ENCODE measurements around the gene ADAM23. TPM values are rescaled to one million over a fixed set of nuclear protein-coding genes. Genes with fewer than 3 reads are reported as not detected.

Gene ADAM23
- total and polyA plus RNA-seq, 3 experiments from 2014 or later: 0.55 to 0.98 TPM; not detected in 1

DNA sequence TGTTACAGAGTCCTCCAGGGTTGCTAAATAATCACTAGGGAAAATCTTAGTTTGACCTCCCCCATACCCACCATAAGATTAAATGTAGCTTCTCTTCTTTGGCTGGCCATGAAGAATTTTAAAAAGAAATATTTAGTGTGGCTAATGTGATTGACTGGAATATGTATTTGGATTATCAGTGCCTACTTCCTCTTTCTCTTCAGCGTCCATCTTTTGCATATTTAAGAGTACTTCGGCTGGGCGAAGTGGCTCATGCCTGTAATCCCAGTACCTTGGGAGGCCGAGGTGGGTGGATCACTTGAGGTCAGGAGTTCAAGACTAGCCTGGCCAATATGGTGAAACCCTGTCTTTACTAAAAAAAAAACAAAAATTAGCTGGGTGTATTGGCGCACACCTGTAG is 28.8 kb downstream of the ADAM23 start:
- DNase-seq: no peak
- no peak overlapping the region for H3K4me3 ChIP-seq (ENCODE audit: low read length)
- no peaks in the 10 kb centered on the region for H3K4me1 ChIP-seq (ENCODE audit: insufficient read depth, low read length)
- ChIA-PET CTCF (no interaction called here), POLR2A (no interaction called here)
- H3K9me3 ChIP-seq (ENCODE audit: low read length): no peaks in the 10 kb centered on the region
- no peak overlapping the region for H3K4me3 Mint-ChIP-seq
- no peaks in the 10 kb centered on the region for H3K4me1 Mint-ChIP-seq
- H3K36me3 ChIP-seq (ENCODE audit: insufficient read depth, low read length): no peaks in the 10 kb centered on the region
- no peak overlapping the region for H3K27ac ChIP-seq (ENCODE audit: low read depth, low read length)
- H3K9me3 Mint-ChIP-seq: peaks cover 0 to 10% (median 8%) of the 10 kb centered on the region in 5 donors
- H3K27me3 ChIP-seq (ENCODE audit: insufficient read depth, low read length, poor library complexity, severe bottlenecking): no peaks in the 10 kb centered on the region
- peaks cover 1 to 6% of the 10 kb centered on the region in 2 donors for H3K27me3 Mint-ChIP-seq
- H3K36me3 Mint-ChIP-seq: peaks cover 0 to 7% (median 0%) of the 10 kb centered on the region in 3 donors
- H3K27ac Mint-ChIP-seq: no peak overlapping the region

DNA sequence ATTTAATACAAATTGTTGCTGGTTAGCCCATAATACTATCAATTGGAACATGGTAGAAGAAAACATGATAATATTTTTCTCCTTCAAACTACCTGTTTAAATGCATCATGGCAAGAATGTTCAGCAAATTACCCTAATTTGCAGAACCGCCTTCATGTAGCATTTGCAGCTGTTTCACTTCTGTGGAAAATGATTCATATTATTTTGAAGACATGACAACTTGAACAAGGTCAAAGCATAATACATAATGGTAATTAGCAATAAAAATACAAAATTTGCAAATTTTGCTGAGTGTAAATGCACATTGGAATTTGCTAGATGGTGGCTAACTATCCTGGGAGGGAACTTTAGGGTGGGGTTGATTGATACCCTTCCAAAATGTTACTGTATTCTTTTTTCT is 30.8 kb downstream of the ADAM23 start:
- POLR2A ChIA-PET: no interaction called here
- Mint-ChIP-seq H3K27ac (no peak overlapping the region), H3K4me1 (no peaks in the 10 kb centered on the region), H3K36me3 (no peaks in the 10 kb centered on the region), H3K9me3 (peaks cover 0 to 3% (median 3%) of the 10 kb centered on the region in 5 donors), H3K27me3 (peaks cover 1 to 3% of the 10 kb centered on the region in 2 donors), H3K4me3 (no peak overlapping the region)
- no peaks in the 10 kb centered on the region for H3K36me3 ChIP-seq (ENCODE audit: insufficient read depth, low read length)
- no peak for DNase-seq
- no peaks in the 10 kb centered on the region for H3K4me1 ChIP-seq (ENCODE audit: insufficient read depth, low read length)
- H3K27ac ChIP-seq (ENCODE audit: low read depth, low read length): no peak overlapping the region
- no peaks in the 10 kb centered on the region for H3K27me3 ChIP-seq (ENCODE audit: insufficient read depth, low read length, poor library complexity, severe bottlenecking)
- no peaks in the 10 kb centered on the region for H3K9me3 ChIP-seq (ENCODE audit: low read length)
- CTCF ChIA-PET: no interaction called here
- no peak overlapping the region for H3K4me3 ChIP-seq (ENCODE audit: low read length)

DNA sequence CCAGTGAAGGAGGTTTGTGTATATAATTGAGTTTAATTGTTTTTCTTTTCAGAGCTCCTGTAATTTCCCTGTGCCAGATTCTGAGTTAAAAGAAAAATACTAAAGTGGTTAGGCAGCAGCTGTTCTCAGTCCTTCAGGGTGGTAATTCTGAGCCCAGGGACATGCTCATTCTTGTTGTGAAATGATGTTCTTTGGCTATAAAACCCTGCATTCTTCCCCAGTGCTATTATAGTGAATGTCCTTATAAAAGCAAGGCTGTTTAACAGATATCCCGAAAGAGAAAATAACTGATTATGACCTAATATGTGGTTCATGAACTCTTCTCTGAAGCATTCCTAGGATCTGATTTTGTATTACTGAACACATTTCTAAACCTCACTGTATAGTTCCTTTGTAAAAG is 34.0 kb downstream of the ADAM23 start:
- CTCF ChIA-PET: no interaction called here
- no peaks in the 10 kb centered on the region for H3K4me1 ChIP-seq (ENCODE audit: insufficient read depth, low read length)

DNA sequence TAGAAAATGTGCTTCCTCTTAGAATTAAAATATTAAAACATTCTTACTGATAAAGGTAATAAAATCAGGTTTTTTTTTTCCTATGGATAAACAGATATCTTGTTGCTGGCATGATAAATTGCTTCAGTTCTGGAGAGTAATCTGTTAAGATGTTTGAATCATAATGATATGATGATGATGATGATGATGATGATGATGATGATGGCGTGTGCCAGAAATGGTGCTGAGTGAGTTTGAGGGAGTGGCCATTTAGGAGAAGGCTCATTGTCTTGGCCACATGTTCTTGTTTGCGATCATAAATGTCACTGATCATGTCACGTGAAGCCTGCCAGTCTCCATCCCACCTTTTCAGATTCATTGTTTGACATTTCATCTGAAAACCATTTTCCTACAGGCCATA is 35.0 kb downstream of the ADAM23 start:
- no peaks in the 10 kb centered on the region for H3K27me3 ChIP-seq (ENCODE audit: insufficient read depth, low read length, poor library complexity, severe bottlenecking)
- Mint-ChIP-seq H3K4me1 (no peaks in the 10 kb centered on the region), H3K27ac (no peak overlapping the region), H3K36me3 (no peaks in the 10 kb centered on the region), H3K9me3 (peaks cover 0 to 2% (median 0%) of the 10 kb centered on the region in 5 donors), H3K27me3 (peaks cover 3 to 12% of the 10 kb centered on the region in 2 donors), H3K4me3 (no peak overlapping the region)
- no peak for DNase-seq
- no peaks in the 10 kb centered on the region for H3K4me1 ChIP-seq (ENCODE audit: insufficient read depth, low read length)
- POLR2A ChIA-PET: no interaction called here
- H3K36me3 ChIP-seq (ENCODE audit: insufficient read depth, low read length): no peaks in the 10 kb centered on the region
- no peaks in the 10 kb centered on the region for H3K9me3 ChIP-seq (ENCODE audit: low read length)
- no peak overlapping the region for H3K27ac ChIP-seq (ENCODE audit: low read depth, low read length)
- CTCF ChIA-PET: interaction anchor here (1.4 kb wide), 1 partner anchor 10 kb away, joined by 5 read pairs; no protein-coding TSS in a partner anchor
- H3K4me3 ChIP-seq (ENCODE audit: low read length): no peak overlapping the region

More for the DNA sequence above, 34.0 kb downstream of the ADAM23 start:
- POLR2A ChIA-PET: no interaction called here
- Histone ChIP-seq H3K4me3 (ENCODE audit: low read length) (no peak overlapping the region), H3K27me3 (ENCODE audit: insufficient read depth, low read length, poor library complexity, severe bottlenecking) (no peaks in the 10 kb centered on the region), H3K9me3 (ENCODE audit: low read length) (no peaks in the 10 kb centered on the region), H3K36me3 (ENCODE audit: insufficient read depth, low read length) (no peaks in the 10 kb centered on the region), H3K27ac (ENCODE audit: low read depth, low read length) (no peak overlapping the region)
- peaks cover 3 to 12% of the 10 kb centered on the region in 2 donors for H3K27me3 Mint-ChIP-seq
- no peaks in the 10 kb centered on the region for H3K4me1 Mint-ChIP-seq
- no peaks in the 10 kb centered on the region for H3K36me3 Mint-ChIP-seq
- H3K4me3 Mint-ChIP-seq: no peak overlapping the region
- H3K27ac Mint-ChIP-seq: no peak overlapping the region
- DNase-seq: no peak
- peaks cover 0 to 2% (median 0%) of the 10 kb centered on the region in 5 donors for H3K9me3 Mint-ChIP-seq

DNA sequence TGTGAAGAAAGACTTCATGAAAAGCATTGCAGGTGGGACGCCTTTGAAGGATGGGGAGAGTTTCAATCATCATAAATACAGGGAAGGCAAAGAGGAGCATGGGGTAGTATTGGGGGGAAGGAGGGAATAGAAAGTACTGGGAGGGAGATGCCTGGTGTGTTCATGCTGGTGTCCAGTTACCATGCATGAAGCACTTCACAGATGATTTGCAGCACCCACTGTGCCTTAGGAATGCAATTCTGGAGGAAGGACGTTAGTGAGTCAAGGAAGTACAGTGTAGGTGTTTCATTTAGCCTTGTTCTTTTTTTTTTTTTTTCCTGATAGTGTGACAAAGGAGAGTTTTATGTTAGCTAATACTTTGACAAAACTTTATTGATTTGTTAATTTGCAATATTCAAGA is 36.8 kb downstream of the ADAM23 start:
- Mint-ChIP-seq H3K9me3 (peaks cover 0 to 4% (median 0%) of the 10 kb centered on the region in 5 donors), H3K27ac (no peak overlapping the region), H3K27me3 (peaks cover 3 to 12% of the 10 kb centered on the region in 2 donors), H3K4me3 (no peak overlapping the region), H3K36me3 (no peaks in the 10 kb centered on the region), H3K4me1 (no peaks in the 10 kb centered on the region)
- Histone ChIP-seq H3K36me3 (ENCODE audit: insufficient read depth, low read length) (no peaks in the 10 kb centered on the region), H3K4me3 (ENCODE audit: low read length) (no peak overlapping the region), H3K27me3 (ENCODE audit: insufficient read depth, low read length, poor library complexity, severe bottlenecking) (no peaks in the 10 kb centered on the region), H3K9me3 (ENCODE audit: low read length) (no peaks in the 10 kb centered on the region), H3K27ac (ENCODE audit: low read depth, low read length) (no peak overlapping the region), H3K4me1 (ENCODE audit: insufficient read depth, low read length) (no peaks in the 10 kb centered on the region)
- POLR2A ChIA-PET: no interaction called here
- CTCF ChIA-PET: no interaction called here
- DNase-seq: no peak

DNA sequence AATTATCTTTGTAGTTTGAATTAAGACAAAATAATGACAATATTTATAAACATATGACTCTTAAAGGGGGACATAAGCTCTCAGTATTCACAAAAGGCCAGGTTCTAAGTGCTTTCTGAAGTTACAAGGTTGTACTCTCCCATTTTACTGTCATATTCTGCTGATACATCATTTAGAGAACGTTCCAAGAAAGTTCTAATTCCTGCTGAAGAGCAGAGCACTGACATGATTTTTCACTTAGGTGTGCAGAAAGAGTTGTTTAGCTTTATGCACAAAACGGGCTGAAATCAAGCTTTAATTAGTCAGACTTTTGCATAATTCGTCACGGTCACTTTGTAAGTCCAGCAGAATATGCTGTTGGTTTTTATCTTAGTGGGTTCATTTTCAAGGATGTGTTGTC is 37.3 kb downstream of the ADAM23 start:
- H3K36me3 Mint-ChIP-seq: no peaks in the 10 kb centered on the region
- no peaks in the 10 kb centered on the region for H3K9me3 ChIP-seq (ENCODE audit: low read length)
- no peak for DNase-seq
- no peaks in the 10 kb centered on the region for H3K4me1 ChIP-seq (ENCODE audit: insufficient read depth, low read length)
- ChIA-PET CTCF (no interaction called here), POLR2A (no interaction called here)
- no peak overlapping the region for H3K27ac ChIP-seq (ENCODE audit: low read depth, low read length)
- H3K4me3 ChIP-seq (ENCODE audit: low read length): no peak overlapping the region
- no peaks in the 10 kb centered on the region for H3K36me3 ChIP-seq (ENCODE audit: insufficient read depth, low read length)
- no peaks in the 10 kb centered on the region for H3K4me1 Mint-ChIP-seq
- H3K9me3 Mint-ChIP-seq: peaks cover 0 to 4% (median 0%) of the 10 kb centered on the region in 5 donors
- peaks cover 3 to 12% of the 10 kb centered on the region in 2 donors for H3K27me3 Mint-ChIP-seq
- H3K27ac Mint-ChIP-seq: no peak overlapping the region
- no peak overlapping the region for H3K4me3 Mint-ChIP-seq
- H3K27me3 ChIP-seq (ENCODE audit: insufficient read depth, low read length, poor library complexity, severe bottlenecking): no peaks in the 10 kb centered on the region

DNA sequence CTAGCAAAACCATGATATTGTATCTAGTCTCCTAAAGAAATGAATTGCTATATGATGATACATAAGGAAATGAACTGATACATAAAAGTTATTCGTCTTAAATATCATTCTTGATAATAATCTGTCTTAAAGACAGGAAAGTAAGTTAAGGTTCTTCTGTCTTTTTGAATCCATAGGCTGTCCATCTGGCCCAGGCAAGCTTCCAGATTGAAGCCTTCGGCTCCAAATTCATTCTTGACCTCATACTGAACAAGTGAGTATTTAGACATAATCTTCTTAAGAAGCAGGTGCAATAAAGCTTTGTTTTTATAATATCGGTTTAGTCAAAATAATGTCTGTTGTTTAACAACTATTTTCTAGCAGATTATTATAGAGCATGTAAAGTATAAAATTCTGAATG is 37.7 kb downstream of the ADAM23 start:
- CTCF ChIA-PET: no interaction called here
- peaks cover 5 to 12% of the 10 kb centered on the region in 2 donors for H3K27me3 Mint-ChIP-seq
- H3K36me3 Mint-ChIP-seq: no peaks in the 10 kb centered on the region

DNA sequence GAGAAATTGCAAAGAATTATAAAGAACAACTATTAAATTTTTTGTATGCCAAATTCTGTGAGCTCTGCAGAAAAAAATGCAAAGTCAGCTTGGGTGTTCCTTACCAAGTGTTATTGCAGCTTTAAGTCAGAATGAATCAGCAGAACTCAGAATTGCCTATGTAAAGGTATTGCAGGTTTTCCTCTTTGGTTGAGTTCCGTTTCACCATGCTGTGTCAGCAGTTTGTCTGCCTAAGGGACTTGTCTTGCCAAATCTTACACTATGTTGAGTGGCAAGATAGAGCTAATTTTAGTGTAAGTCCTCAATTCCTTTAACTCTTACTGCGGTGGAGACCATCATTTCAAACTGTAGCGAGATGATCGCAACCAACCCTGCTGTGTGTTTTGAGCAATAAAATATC is 38.8 kb downstream of the ADAM23 start:
- no peaks in the 10 kb centered on the region for H3K9me3 ChIP-seq (ENCODE audit: low read length)
- H3K27ac Mint-ChIP-seq: no peak overlapping the region

More for the DNA sequence above, 37.7 kb downstream of the ADAM23 start:
- H3K4me3 ChIP-seq (ENCODE audit: low read length): no peak overlapping the region
- no peaks in the 10 kb centered on the region for H3K4me1 ChIP-seq (ENCODE audit: insufficient read depth, low read length)
- H3K4me3 Mint-ChIP-seq: no peak overlapping the region
- DNase-seq: no peak
- POLR2A ChIA-PET: no interaction called here
- H3K9me3 ChIP-seq (ENCODE audit: low read length): no peaks in the 10 kb centered on the region
- H3K4me1 Mint-ChIP-seq: no peaks in the 10 kb centered on the region
- H3K27ac Mint-ChIP-seq: no peak overlapping the region
- no peaks in the 10 kb centered on the region for H3K27me3 ChIP-seq (ENCODE audit: insufficient read depth, low read length, poor library complexity, severe bottlenecking)
- H3K27ac ChIP-seq (ENCODE audit: low read depth, low read length): no peak overlapping the region
- peaks cover 0 to 4% (median 0%) of the 10 kb centered on the region in 5 donors for H3K9me3 Mint-ChIP-seq
- no peaks in the 10 kb centered on the region for H3K36me3 ChIP-seq (ENCODE audit: insufficient read depth, low read length)

DNA sequence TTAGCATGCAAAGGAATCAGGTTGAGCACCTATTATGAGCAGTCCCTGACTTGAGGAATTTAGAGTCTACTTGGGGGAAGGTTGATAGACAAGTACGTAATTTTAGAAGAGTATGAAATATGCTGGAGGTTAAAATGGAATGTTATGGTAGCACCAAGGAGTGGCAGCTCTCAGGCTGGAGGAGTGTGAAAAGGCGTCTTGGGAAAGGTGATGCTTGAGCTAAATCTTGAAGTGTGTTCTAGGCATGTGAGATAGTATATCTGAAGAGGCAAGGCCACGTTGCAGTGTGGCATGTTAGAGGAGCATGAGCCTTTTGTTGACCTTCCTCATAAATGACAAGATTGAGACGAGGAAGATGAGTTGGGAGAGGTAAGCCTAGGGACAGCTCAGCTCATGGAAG is 39.3 kb downstream of the ADAM23 start:
- Histone ChIP-seq H3K4me1 (ENCODE audit: insufficient read depth, low read length) (no peaks in the 10 kb centered on the region), H3K27me3 (ENCODE audit: insufficient read depth, low read length, poor library complexity, severe bottlenecking) (no peaks in the 10 kb centered on the region), H3K4me3 (ENCODE audit: low read length) (no peak overlapping the region), H3K9me3 (ENCODE audit: low read length) (no peaks in the 10 kb centered on the region), H3K36me3 (ENCODE audit: insufficient read depth, low read length) (no peaks in the 10 kb centered on the region), H3K27ac (ENCODE audit: low read depth, low read length) (no peak overlapping the region)
- H3K4me1 Mint-ChIP-seq: no peaks in the 10 kb centered on the region
- ChIA-PET POLR2A (no interaction called here), CTCF (no interaction called here)
- peaks cover 0 to 4% (median 0%) of the 10 kb centered on the region in 5 donors for H3K9me3 Mint-ChIP-seq
- H3K27ac Mint-ChIP-seq: no peak overlapping the region
- no peak overlapping the region for H3K4me3 Mint-ChIP-seq
- peaks cover 5 to 8% of the 10 kb centered on the region in 2 donors for H3K27me3 Mint-ChIP-seq
- DNase-seq: no peak
- no peaks in the 10 kb centered on the region for H3K36me3 Mint-ChIP-seq

More for the DNA sequence above, 38.8 kb downstream of the ADAM23 start:
- no peaks in the 10 kb centered on the region for H3K4me1 Mint-ChIP-seq
- H3K36me3 Mint-ChIP-seq: no peaks in the 10 kb centered on the region
- Histone ChIP-seq H3K4me1 (ENCODE audit: insufficient read depth, low read length) (no peaks in the 10 kb centered on the region), H3K27ac (ENCODE audit: low read depth, low read length) (no peak overlapping the region), H3K36me3 (ENCODE audit: insufficient read depth, low read length) (no peaks in the 10 kb centered on the region), H3K4me3 (ENCODE audit: low read length) (no peak overlapping the region), H3K27me3 (ENCODE audit: insufficient read depth, low read length, poor library complexity, severe bottlenecking) (no peaks in the 10 kb centered on the region)
- H3K27me3 Mint-ChIP-seq: peaks cover 5 to 12% of the 10 kb centered on the region in 2 donors
- POLR2A ChIA-PET: no interaction called here
- H3K4me3 Mint-ChIP-seq: no peak overlapping the region
- CTCF ChIA-PET: no interaction called here
- H3K9me3 Mint-ChIP-seq: peaks cover 0 to 4% (median 0%) of the 10 kb centered on the region in 5 donors
- no peak for DNase-seq
